T-helper 2 cell (primary cell): ENCODE data around the gene GRID2.
A peak's percentile ranks its signal among the peaks of the same experiment; 100 is the strongest.

ENCODE experiments used
- DNase-seq, 5 experiments: peaks; one replicate each; pipeline versions ENCODE4 v3.0.0 to v3.0.0-alpha.2; 2012 to 2022

The GRID2 gene

DNA sequence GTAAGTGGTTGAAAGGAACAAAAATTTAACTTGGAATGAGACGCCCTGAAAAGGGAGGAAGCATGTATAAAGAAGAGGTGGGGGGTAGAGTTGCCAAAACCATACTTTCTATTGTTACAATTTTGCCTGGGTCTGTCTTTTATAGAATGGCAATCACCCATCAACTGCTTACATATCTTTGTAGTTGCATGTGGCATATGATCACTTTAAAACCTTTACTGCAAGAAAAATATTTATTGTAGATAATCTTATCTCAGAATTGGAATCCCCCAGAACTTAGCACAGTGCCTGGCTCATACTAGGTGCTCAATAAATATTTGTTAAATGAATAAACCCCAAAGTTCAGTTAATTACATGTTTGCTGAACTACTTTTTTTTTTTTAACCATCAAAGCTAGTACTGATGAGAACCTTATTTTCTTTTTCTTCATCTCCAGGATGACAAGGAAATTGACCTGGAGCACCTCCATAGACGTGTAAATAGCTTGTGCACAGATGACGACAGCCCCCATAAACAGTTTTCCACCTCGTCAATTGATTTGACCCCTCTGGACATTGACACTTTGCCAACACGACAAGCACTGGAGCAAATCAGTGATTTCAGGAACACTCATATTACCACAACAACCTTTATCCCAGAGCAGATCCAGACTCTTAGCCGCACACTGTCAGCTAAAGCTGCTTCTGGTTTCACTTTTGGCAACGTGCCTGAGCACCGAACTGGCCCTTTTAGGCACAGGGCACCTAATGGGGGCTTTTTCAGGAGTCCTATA, 1468.1 kb downstream of the GRID2 start:
- DNase-seq = no peak

DNA sequence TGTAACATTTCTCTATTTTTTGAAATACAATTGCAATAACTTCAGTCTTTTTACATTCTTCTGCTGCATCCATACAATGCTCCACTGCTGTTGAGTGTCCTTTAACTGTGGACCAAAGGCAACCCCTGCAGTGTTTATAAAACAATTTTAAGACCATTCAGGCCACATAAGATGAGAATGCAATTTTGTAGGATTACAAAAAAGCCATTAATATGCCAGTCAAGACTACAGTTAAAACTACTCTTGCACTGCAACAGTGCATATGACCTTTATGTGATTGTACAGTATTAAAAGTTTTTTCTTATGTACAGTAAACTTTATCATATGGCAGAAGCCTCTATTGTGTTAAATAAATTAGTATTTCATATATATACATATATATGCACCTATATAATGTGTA, 1469.1 kb downstream of the GRID2 start:
- no peak for DNase-seq

GRCh38 chr4:93775551-93775950, 1471.8 kb downstream of the GRID2 start:
- DNase-seq = no peak

GRCh38 chr4:93776386-93777080, 1472.8 kb downstream of the GRID2 start:
- no peak for DNase-seq

DNA sequence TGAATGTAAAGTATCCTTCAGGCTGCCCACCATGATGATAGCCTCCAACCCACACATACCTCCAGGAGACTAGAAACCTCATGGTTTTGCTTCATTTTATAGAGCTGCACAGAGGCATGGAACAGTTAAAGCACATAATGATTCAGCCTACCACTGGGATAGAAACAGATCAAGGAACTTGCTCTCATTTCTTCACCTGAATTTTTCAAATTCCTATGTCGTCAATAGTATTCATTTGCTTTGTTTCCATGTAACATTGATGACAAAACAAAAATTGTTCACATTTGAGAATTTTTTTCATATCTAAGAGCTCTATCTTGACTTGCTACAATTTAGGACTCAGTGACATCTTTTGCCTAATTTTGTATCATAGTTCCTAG, 1473.3 kb downstream of the GRID2 start:
- DNase-seq = no peak

GRCh38 chr4:93779228-93779627, 1475.5 kb downstream of the GRID2 start:
- DNase-seq = no peak

GRCh38 chr4:93780080-93780479, 1476.3 kb downstream of the GRID2 start:
- no peak for DNase-seq

GRCh38 chr4:93781198-93781597, 1477.4 kb downstream of the GRID2 start:
- DNase-seq = no peak

- no peak for DNase-seq
These were observed 1482.4 kb downstream of the GRID2 start for GRCh38 chr4:93786149-93786548.

- peak in 1 of 5 experiments; percentile 2 for DNase-seq
These were observed 1484.9 kb downstream of the GRID2 start for GRCh38 chr4:93788712-93789111.

DNA sequence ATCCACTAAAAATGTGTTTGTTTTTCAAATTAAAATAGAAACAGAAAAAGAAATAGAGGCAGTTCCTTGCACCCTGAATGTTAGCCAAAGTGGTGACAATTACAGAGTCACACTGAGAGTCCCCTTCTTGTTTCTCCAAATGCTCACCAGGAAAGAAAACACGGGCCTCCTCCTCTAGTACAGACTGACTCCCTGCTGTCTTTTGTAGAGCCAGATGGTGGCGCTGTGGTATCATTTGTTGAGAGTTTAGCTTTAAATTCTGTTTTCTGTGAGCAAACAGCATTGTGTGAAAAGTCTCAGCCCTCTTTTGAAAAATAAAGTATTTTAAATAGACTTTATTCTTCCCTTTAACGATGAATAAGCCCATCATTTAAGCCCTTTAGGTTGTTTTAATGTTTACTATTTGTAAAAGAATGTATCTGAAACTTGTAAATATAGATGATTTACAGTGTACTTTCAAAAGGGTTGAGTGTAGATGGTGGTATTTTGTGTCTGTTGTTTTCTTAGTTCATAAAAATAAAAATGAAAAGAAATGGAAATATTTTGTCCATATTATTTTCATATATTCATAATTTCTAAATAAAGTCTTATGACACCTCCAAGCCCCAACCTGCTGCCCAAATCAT, 1487.9 kb downstream of the GRID2 start:
- peak in 1 of 5 experiments; percentile 41 for DNase-seq

DNA sequence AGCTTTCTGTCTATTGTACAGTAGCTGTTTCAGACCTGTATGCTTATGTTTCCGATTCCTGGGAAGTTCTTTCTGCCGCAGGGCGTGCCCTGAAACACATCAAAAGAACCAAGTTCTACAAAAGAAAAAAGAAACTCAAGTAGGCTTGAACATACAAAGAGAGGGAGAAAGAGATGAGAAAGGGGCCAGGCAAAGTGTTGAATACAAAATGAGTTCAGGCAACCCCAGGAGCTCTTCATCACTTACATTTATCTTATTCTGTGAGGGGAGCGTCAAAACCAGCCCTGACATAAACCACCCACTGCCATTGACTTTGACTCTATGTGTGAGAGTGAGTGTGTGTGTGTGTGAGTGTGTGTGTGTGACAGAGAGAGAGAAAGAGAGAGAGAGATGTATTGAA, 1498.3 kb downstream of the GRID2 start:
- no peak for DNase-seq

- no peak for DNase-seq
These were observed 1506.0 kb downstream of the GRID2 start for GRCh38 chr4:93809773-93810172.

- DNase-seq = no peak
These were observed 1506.7 kb downstream of the GRID2 start for GRCh38 chr4:93810340-93810992.

- DNase-seq = no peak
These were observed 1509.3 kb downstream of the GRID2 start for GRCh38 chr4:93813092-93813491.

DNA sequence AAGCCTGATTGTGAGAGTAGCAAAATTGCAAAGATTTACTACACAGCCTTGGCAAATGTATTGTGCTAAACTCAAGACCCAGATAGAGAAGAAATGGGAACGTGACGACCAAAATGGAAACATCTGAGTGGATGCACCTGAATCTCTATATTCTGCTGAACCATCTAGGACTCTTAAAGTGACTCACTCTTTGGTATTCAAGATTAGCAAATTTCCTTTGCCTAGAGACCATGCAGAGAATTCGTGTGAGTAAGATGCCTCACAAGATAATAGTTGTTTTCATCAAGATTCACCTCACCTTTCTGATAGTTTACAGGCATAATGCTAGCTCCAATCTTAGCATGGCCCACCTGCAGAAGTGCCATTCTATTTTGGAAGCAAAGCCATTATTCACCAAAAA, 1510.4 kb downstream of the GRID2 start:
- DNase-seq = no peak

- no peak for DNase-seq
These were observed 1511.0 kb downstream of the GRID2 start for GRCh38 chr4:93814722-93815121.
